ENCODE measurements around the gene CD163L1.
"Not testable (repeated sequence)": the region's sequence is repeated elsewhere in the genome, so short reads cannot be mapped to it uniquely, and the experiment has no call there.

CD163L1 gene

DNA sequence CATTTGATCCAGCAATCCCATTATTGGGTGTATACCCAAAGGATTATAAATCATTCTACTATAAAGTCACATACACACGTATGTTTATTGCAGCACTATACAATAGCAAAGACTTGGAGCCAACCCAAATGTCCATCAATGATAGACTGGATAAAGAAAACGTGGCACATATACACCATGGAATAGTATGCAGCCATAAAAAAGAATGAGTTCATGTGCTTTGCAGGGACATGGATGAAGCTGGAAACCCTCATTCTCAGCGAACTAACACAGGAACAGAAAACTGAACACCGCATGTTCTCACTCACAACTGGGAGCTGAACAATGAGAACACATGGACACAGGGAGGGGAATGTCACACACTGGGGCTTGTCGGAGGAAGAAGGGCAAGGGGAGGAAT lies 106.2 kb downstream of the CD163L1 start:
- in situ Hi-C loops (cut with MboI; ENCODE audit: low sequenced_read_pairs) = not testable (repeated sequence)

DNA sequence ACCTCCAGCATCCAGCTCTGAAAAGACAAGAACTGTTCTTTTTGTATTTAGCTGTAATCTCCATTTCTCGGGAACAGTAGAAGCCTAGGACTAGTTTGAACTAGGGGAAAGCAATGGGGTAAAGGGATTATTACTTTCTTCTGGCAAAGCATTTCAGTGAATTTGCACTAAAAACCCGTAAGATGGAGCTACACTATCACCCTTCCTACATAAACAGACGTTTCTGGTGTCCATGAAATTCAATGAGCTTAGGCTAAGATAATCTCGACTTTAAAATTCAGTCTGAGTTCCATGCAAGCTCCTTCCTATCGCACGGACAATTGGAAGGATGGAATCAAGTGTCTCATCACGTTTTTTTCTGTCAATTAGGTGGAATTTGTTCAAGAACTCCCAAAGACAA lies 116.0 kb downstream of the CD163L1 start:
- in situ Hi-C loops (cut with MboI; ENCODE audit: low sequenced_read_pairs) = no loop called here

DNA sequence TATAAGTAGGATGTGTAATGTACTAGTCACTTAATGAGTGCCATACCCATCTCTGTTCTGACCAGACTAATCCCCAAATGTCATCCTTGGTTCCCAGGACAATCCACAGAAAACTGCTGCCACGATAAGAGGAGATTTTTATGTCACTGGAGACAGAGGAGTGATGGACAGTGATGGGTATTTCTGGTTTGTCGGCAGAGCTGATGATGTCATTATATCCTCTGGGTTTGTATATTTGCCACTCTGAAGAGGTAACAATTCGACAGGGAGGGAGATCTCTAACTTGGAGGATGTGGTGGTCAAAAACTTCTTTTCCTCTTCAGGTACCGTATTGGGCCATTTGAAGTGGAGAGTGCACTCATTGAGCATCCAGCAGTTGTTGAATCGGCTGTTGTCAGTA lies 119.8 kb downstream of the CD163L1 start:
- in situ Hi-C loops (cut with MboI; ENCODE audit: low sequenced_read_pairs) = no loop called here

DNA sequence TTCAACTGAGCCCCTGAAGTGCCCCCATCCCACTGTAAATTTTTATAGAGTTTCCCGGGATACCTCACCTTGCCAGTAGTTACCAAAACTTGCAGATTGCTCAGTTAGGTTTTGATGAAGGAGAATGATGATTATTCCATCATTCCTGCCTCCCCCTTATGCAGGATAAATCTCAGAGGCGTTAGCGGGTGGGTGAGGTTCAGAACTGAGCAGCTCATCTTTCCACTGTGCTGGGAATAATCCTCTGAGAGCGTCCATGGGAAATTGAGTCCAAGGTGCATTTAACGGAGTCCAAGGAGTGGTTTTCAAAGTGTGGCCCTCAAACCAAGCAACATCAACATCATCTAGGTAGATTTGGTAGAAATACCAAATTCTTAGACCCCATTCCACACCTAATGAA lies 121.4 kb downstream of the CD163L1 start:
- in situ Hi-C loops (cut with MboI; ENCODE audit: low sequenced_read_pairs) = no loop called here

DNA sequence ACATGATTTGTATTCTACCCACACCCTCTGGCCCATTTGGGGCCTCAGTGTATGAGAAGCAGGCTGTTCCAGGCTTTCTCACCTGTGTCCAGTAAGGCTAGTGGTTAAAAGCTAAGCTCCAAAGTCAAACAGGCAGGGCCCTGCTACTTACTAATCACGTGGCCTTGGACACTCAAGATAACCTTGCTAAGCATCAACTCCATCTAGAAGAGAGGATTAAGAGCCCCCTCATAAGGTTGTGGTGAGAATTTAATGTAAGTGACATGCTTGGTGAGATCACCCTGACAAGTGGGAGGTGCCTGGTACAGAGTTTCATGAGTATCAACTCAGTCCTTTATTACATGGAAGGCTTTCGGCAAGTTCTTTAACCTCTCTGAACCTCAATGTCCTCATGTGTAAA lies 122.3 kb downstream of the CD163L1 start:
- in situ Hi-C loops (cut with MboI; ENCODE audit: low sequenced_read_pairs) = no loop called here

DNA sequence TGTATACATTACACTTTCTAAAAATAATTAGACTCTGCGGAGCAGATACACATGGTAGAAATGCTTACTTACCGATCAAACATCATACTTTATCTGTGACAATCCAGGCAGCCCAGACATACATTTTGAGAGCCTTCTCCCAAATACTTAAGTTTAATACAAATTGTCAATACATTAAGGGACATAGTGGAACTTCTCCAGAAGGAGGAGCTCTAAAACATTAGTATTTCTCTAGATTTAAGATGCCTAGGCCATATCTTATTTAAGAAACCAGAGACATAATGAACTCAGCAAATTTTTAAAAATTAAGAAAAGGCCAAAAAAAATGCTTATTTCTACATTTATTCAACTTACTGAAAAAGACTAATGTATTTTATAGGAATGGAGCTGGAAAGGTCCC lies 124.0 kb downstream of the CD163L1 start:
- in situ Hi-C loops (cut with MboI; ENCODE audit: low sequenced_read_pairs) = no loop called here

DNA sequence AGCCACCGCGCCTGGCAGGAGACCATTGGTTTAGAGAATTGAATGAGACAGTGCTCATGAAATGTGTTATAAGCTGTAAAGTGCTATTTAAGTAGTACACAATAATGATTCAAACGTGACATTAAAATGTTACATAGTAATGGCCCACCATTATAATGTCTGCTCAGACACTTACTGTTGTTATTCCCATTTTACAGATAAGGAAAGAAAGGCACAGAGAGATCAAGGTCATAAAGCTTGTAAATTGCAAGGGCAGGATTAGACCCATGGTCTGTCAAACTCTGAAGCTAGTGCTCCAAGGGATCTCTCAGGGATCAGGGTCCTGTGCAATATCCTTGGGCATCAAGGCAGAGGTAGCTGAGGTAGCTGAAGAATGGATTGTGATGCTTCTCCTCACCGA lies 133.9 kb downstream of the CD163L1 start:
- in situ Hi-C loops (cut with MboI; ENCODE audit: low sequenced_read_pairs) = no loop called here

Data from hTERT RPE-1 (cell line).